AML-193 (cell line): Measurements from ENCODE around the gene ROGDI.
"Not testable (repeated sequence)": the region's sequence is repeated elsewhere in the genome, so short reads cannot be mapped to it uniquely, and the experiment has no call there.

Experiments
- DNase-seq, 2 experiments: peaks; one replicate each; lab custom pipeline; 2025; lab: John Stamatoyannopoulos, UW

Gene ROGDI

GRCh38 chr16:4790871-4791270 is 11.6 kb downstream of the ROGDI start:
- DNase-seq = no peak

- DNase-seq = no peak
These were observed 12.2 kb downstream of the ROGDI start for GRCh38 chr16:4790261-4790660.

- no peak for DNase-seq
These were observed 13.5 kb downstream of the ROGDI start for GRCh38 chr16:4788910-4789309.

- DNase-seq = no peak
These were observed 13.9 kb downstream of the ROGDI start for GRCh38 chr16:4788489-4788889.

- no peak for DNase-seq
These were observed 14.6 kb downstream of the ROGDI start, which contains the start of gene SEPTIN12 for GRCh38 chr16:4787627-4788482. Gene SEPTIN12, minus strand, starts transcription at chr16:4788345. Its CDS starts 700 bp downstream, at chr16:4787645.

GRCh38 chr16:4787068-4787467 is 15.4 kb downstream of the ROGDI start:
- DNase-seq = no peak

- DNase-seq = no peak
These were observed 16.5 kb downstream of the ROGDI start for GRCh38 chr16:4785758-4786433.

- not testable (repeated sequence) for DNase-seq
These were observed 17.9 kb downstream of the ROGDI start for GRCh38 chr16:4784444-4784987.

GRCh38 chr16:4783951-4784336 is 18.5 kb downstream of the ROGDI start:
- DNase-seq = no peak

GRCh38 chr16:4783251-4783950 is 19.0 kb downstream of the ROGDI start:
- DNase-seq = no peak

GRCh38 chr16:4780235-4780634 is 22.2 kb downstream of the ROGDI start:
- no peak for DNase-seq

GRCh38 chr16:4778050-4778392 is 24.4 kb downstream of the ROGDI start:
- no peak for DNase-seq

- DNase-seq = no peak
These were observed 24.9 kb downstream of the ROGDI start for GRCh38 chr16:4777339-4778049.

- no peak for DNase-seq
These were observed 26.2 kb downstream of the ROGDI start for GRCh38 chr16:4776141-4776705.

- no peak for DNase-seq
These were observed 27.4 kb downstream of the ROGDI start for GRCh38 chr16:4775005-4775404.

- DNase-seq = no peak
These were observed 30.1 kb downstream of the ROGDI start for GRCh38 chr16:4772351-4772750.

- no peak for DNase-seq
These were observed 30.8 kb downstream of the ROGDI start for GRCh38 chr16:4771646-4772045.

- DNase-seq = no peak
These were observed 33.2 kb downstream of the ROGDI start for GRCh38 chr16:4769306-4769638.

- DNase-seq = peak in 1 of 2 experiments; percentile 16
These were observed 33.7 kb downstream of the ROGDI start for GRCh38 chr16:4768549-4769305.

- peak; percentile 3 to 16 for DNase-seq
These were observed 34.4 kb downstream of the ROGDI start for GRCh38 chr16:4767872-4768548.
